Measurements from ENCODE around the gene SEC61A2.
"Not testable (repeated sequence)": the region's sequence is repeated elsewhere in the genome, so short reads cannot be mapped to it uniquely, and the experiment has no call there.

DNA sequence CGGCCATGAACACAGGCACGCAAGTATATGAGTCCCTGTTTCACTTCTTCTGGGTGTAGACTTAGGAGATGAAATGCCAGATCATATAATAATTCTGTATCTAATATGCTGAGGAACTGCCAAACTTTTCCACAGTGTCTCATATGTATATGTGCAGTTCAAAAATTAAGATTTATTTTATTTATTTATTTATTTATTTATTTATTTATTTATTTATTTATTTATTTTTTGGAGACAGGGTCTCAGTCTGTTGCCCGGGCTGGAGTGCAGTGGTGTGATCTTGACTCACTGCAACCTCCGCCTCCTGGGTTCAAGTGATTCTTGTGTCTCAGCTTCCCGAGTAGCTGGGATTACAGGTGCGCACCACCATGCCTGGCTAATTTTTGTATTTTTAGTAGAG is 42.0 kb downstream of the SEC61A2 start:
- not testable (repeated sequence) for TF ChIP-seq POLR2AphosphoS2 (conservative IDR thresholded peaks at IDR 0.05; ENCODE audit: low read length); SMC3 (IDR thresholded peaks at IDR 0.05); CTCF (IDR thresholded peaks at IDR 0.05); RAD21 (conservative IDR thresholded peaks at IDR 0.05 in 1 of 2, IDR thresholded peaks at IDR 0.05 in 1 of 2)
